ENCODE data around the gene ADARB2. TPM values are rescaled to one million over a fixed set of nuclear protein-coding genes. Genes with fewer than 3 reads are reported as not detected.

The ADARB2 gene
- total RNA-seq, 4 donors from 2014 or later = 0.32 to 1.6 (median 0.80) TPM

GRCh38 chr10:1232164-1232911 is 505.0 kb downstream of the ADARB2 start:
- TF ChIP-seq EP300 (IDR thresholded peaks at IDR 0.05) (no peak), POLR2AphosphoS5 (IDR thresholded peaks at IDR 0.05) (no peak)
- no peak for DNase-seq (ENCODE audit: low spot score in 2 of 2)
- Histone ChIP-seq H3K27ac (no peak overlapping the region), H3K27me3 (no peaks in the 10 kb centered on the region), H3K4me3 (no peak overlapping the region), H3K36me3 (no peaks in the 10 kb centered on the region), H3K9me3 (no peaks in the 10 kb centered on the region), H3K4me1 (no peaks in the 10 kb centered on the region)
- 94% methylated on average over 9 of the region's 9 CpGs for WGBS

GRCh38 chr10:1230592-1231275 is 506.6 kb downstream of the ADARB2 start:
- Histone ChIP-seq H3K4me1 (no peaks in the 10 kb centered on the region), H3K27ac (no peak overlapping the region)

DNA sequence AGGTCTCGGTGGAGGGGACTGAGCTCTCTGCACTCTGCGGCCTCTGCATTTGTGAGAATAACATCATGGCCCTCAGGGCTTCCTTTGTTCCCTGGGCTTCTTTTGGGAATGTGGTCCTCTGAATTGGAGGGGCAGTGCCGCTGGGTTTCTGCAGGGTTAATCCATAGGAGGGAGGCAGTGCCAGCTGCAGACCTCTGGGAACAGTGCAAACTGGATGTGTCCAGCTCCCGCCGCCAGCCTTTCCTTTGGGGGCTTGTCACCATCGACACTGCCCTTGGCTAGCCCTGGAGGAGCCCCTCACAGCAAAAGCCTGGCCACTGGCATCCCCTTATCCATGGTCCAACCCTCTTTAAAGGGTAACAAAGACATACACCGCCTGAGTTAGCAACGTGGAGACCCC is 507.2 kb downstream of the ADARB2 start:
- TF ChIP-seq EP300 (IDR thresholded peaks at IDR 0.05) = no peak
- no peak for TF ChIP-seq CTCF (IDR thresholded peaks at IDR 0.05)
- TF ChIP-seq POLR2A (IDR thresholded peaks at IDR 0.05) = no peak
- TF ChIP-seq POLR2AphosphoS5 (IDR thresholded peaks at IDR 0.05) = no peak
- no peak for DNase-seq (ENCODE audit: low spot score in 2 of 2)
- Histone ChIP-seq H3K9me3 (no peaks in the 10 kb centered on the region), H3K27me3 (no peaks in the 10 kb centered on the region), H3K4me1 (no peaks in the 10 kb centered on the region), H3K27ac (no peak overlapping the region), H3K36me3 (no peaks in the 10 kb centered on the region), H3K4me3 (no peak overlapping the region)
- 63% methylated on average over 3 of the region's 8 CpGs for WGBS

More at GRCh38 chr10:1230592-1231275, 506.6 kb downstream of the ADARB2 start:
- Histone ChIP-seq H3K9me3 (no peaks in the 10 kb centered on the region), H3K27me3 (no peaks in the 10 kb centered on the region), H3K36me3 (no peaks in the 10 kb centered on the region), H3K4me3 (no peak overlapping the region)
- no peak for TF ChIP-seq POLR2AphosphoS5 (IDR thresholded peaks at IDR 0.05)
- no peak for TF ChIP-seq EP300 (IDR thresholded peaks at IDR 0.05)
- TF ChIP-seq CTCF (IDR thresholded peaks at IDR 0.05) = no peak
- no peak for TF ChIP-seq POLR2A (IDR thresholded peaks at IDR 0.05)
- WGBS = 83% methylated on average over 9 of the region's 9 CpGs
- no peak for DNase-seq (ENCODE audit: low spot score in 2 of 2)

DNA sequence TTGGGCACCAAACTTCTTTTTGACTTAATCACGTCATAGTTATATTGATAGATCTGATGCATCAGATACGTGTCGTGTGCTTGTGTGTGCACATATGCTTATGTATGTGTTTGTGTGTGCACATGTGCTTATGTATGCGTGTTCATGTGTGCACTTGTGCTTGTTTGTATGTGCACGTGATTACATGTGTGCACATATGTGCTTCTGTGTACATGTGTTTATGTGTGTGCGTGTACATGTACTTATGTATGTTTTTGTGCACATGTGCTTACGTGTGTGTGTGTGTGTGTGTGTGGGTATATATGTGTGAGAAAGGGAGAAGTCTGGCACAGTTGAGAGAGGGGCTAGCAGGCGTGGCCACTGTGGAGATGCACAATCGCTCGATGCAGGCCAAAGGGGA is 507.8 kb downstream of the ADARB2 start:
- Histone ChIP-seq H3K27me3 (no peaks in the 10 kb centered on the region), H3K4me3 (no peak overlapping the region), H3K4me1 (no peaks in the 10 kb centered on the region), H3K9me3 (no peaks in the 10 kb centered on the region), H3K27ac (no peak overlapping the region), H3K36me3 (no peaks in the 10 kb centered on the region)
- TF ChIP-seq POLR2A (IDR thresholded peaks at IDR 0.05) = no peak
- TF ChIP-seq POLR2AphosphoS5 (IDR thresholded peaks at IDR 0.05) = no peak
- no peak for TF ChIP-seq EP300 (IDR thresholded peaks at IDR 0.05)
- no peak for TF ChIP-seq CTCF (IDR thresholded peaks at IDR 0.05)
- DNase-seq (ENCODE audit: low spot score in 2 of 2) = no peak
- 86% methylated on average over 10 of the region's 10 CpGs for WGBS

GRCh38 chr10:1229116-1229515 is 508.2 kb downstream of the ADARB2 start:
- H3K36me3 ChIP-seq = no peaks in the 10 kb centered on the region
- no peak overlapping the region for H3K4me3 ChIP-seq
- no peaks in the 10 kb centered on the region for H3K9me3 ChIP-seq
- no peaks in the 10 kb centered on the region for H3K27me3 ChIP-seq
- H3K4me1 ChIP-seq = no peaks in the 10 kb centered on the region
- H3K27ac ChIP-seq = no peak overlapping the region
- TF ChIP-seq POLR2A (IDR thresholded peaks at IDR 0.05) (no peak), POLR2AphosphoS5 (IDR thresholded peaks at IDR 0.05) (no peak), EP300 (IDR thresholded peaks at IDR 0.05) (no peak), CTCF (IDR thresholded peaks at IDR 0.05) (no peak)
- no peak for DNase-seq (ENCODE audit: low spot score in 2 of 2)
- WGBS = 42% methylated on average over 3 of the region's 3 CpGs

Data from suprapubic skin (tissue), 4 donors.